HS-5 (cell line): ENCODE measurements around the gene HDAC10.
"Not testable (repeated sequence)": the region's sequence is repeated elsewhere in the genome, so short reads cannot be mapped to it uniquely, and the experiment has no call there.

Experiments
- DNase-seq: peaks from one replicate; pipeline ENCODE4 v3.0.0-alpha.2; 2012; ENCODE audit warnings: low read depth

HDAC10 gene

GRCh38 chr22:50285568-50286229 lies 34.6 kb upstream of the HDAC10 start:
- no peak for DNase-seq

GRCh38 chr22:50284479-50284878 lies 33.4 kb upstream of the HDAC10 start:
- no peak for DNase-seq

- DNase-seq: no peak
Measured at GRCh38 chr22:50283821-50284220, 32.8 kb upstream of the HDAC10 start.

- DNase-seq: peak; percentile 37
Measured at GRCh38 chr22:50282361-50283155, 31.5 kb upstream of the HDAC10 start.

GRCh38 chr22:50281957-50282356 lies 30.9 kb upstream of the HDAC10 start:
- no peak for DNase-seq

GRCh38 chr22:50281384-50281760 lies 30.3 kb upstream of the HDAC10 start:
- DNase-seq: no peak

GRCh38 chr22:50280708-50281383 lies 29.8 kb upstream of the HDAC10 start:
- no peak for DNase-seq

GRCh38 chr22:50280022-50280707 lies 29.1 kb upstream of the HDAC10 start:
- DNase-seq: no peak

GRCh38 chr22:50278956-50279619 lies 28.0 kb upstream of the HDAC10 start:
- no peak for DNase-seq

GRCh38 chr22:50278461-50278860 lies 27.4 kb upstream of the HDAC10 start:
- DNase-seq: no peak

GRCh38 chr22:50277761-50278160 lies 26.7 kb upstream of the HDAC10 start:
- DNase-seq: no peak

- no peak for DNase-seq
Measured at GRCh38 chr22:50276143-50276542, 25.1 kb upstream of the HDAC10 start.

GRCh38 chr22:50275181-50276055 lies 24.4 kb upstream of the HDAC10 start:
- DNase-seq: no peak

- DNase-seq: no peak
Measured at GRCh38 chr22:50274771-50275170, 23.7 kb upstream of the HDAC10 start.

- no peak for DNase-seq
Measured at GRCh38 chr22:50274311-50274710, 23.2 kb upstream of the HDAC10 start.

GRCh38 chr22:50273781-50274180 lies 22.7 kb upstream of the HDAC10 start:
- DNase-seq: not testable (repeated sequence)

GRCh38 chr22:50273352-50273751 lies 22.3 kb upstream of the HDAC10 start:
- not testable (repeated sequence) for DNase-seq

GRCh38 chr22:50272044-50272802 lies 21.2 kb upstream of the HDAC10 start:
- no peak for DNase-seq

GRCh38 chr22:50271519-50271970 lies 20.5 kb upstream of the HDAC10 start:
- no peak for DNase-seq
